Germinal center (tissue), 1 donor: Measurements from ENCODE around the gene NCK2.
A peak's percentile ranks its signal among the peaks of the same experiment; 100 is the strongest.

Experiments used
- DNase-seq: peaks from one replicate; pipeline ENCODE4 v3.0.0; 2012; ENCODE audit warnings: mixed read lengths, low spot score

The NCK2 gene

DNA sequence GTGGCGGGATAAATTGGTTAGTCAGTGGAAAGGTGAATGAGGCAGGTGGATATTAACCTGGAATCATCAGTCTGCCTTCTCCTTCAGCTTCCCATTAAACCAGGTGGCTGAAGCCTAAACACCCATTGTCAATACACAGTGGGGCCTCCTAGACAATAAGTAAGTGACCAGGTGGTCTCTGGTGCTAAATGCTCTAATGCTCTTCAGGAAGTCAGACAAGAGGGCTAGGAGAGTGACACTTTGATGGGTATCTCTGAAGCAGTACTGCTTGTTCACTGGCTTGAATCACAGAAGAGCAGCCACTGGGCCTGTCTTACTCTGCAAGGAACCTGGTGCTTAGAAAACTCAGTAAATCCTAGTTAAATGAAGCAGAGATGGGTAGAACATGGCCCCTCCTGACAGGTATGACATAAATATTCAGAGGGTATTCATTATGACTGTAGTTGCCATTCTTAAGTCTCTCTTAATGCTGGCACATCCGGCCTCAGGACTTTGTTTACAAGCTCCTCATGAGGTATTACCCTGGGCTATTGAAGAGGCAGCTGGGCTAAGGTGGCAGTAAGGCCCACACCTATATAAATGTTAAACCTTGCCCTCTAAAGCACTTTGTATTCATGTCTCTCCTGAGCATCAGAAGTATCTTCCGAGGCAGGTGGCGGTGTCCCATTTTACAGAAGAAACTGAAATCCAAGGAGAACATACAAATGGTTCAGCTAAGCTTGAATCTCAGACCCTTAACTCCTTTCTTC, 104.9 kb downstream of the NCK2 start:
- DNase-seq = no peak

DNA sequence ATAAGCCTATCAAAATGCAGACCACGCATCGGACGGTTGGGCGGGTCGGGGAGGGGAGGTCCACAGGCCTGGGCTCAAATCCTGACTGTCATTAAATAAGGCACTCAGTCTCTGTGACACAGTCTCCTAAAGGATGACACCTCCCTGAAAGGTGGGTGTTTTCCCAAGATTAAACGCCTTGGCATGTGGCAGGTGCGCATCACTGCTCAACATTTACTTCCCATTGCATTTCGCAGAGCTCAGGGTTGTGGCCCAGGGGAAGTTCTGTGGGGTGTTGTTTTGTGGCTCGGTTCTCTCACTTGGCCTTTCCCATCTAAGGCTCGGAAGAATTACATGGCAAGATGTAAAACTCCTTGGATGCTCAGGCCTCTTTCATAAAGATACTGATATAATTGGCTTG, 107.4 kb downstream of the NCK2 start:
- DNase-seq = no peak

DNA sequence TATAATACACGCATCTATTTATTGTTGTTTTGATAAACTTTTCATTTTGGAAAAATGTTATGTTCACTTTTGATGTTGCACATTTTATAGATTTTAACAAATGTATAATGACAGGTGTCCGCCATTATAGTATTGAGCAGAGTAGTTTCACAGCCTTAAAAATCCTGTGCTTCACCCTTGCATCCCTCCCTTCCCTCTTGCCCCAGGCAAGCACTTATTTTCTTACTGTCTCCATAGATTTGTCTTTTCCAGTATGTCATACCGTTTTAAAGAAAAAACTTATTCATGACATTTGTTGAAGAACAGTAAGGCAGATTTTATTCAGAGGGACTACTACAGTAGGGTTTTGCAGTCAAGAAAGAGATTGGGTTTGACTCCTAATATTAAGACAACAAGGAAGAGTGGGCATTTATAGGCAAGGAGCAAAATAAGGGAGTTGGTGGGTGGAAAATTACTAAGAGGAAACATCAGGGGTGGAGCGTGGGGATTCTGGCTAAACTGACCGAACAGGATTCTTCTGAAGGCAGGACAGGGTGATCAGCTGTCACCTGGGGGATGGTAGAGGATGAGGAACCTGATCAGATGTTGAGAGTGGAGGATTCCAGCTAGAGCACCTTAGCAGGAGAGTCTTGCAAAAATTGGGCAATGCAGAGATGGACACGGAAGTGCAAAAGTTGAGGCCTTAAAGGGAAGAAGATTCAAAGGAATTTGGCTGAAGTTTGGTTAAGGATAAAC, 108.8 kb downstream of the NCK2 start:
- DNase-seq = no peak

GRCh38 chr2:105854972-105855371, 110.3 kb downstream of the NCK2 start:
- no peak for DNase-seq

GRCh38 chr2:105856581-105856980, 111.9 kb downstream of the NCK2 start:
- no peak for DNase-seq

DNA sequence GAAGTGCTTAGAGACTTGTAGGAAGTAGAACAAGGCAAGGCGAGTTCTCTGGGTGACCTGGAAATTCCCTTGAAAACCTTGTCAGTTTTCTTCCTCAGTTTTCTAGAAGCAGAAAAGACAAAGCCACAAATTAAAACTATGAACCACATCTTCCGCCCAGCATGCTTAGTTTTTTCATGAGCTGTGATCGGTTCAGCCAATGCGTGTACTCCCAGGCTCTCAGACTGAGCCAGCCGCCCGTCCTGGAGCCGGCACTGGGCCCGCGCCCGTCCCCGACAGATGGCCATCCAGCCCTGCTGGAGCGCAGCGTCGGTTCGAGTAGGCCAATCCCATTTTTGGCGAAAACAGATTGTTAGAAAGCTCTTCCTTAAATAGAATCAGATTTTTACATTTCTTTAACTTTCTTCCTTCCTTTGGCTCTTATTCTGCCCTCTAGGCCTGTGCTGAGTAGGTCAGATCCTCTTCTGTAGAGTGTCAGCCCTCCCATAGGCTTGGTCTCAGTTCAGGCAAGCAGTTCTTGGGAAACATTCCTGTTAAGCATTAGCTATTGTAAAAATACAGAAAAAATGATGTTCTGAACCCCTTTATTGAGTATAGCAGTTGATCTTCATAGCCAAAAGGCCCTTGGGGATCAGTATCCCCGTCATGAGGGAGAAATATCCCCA, 112.5 kb downstream of the NCK2 start:
- no peak for DNase-seq

DNA sequence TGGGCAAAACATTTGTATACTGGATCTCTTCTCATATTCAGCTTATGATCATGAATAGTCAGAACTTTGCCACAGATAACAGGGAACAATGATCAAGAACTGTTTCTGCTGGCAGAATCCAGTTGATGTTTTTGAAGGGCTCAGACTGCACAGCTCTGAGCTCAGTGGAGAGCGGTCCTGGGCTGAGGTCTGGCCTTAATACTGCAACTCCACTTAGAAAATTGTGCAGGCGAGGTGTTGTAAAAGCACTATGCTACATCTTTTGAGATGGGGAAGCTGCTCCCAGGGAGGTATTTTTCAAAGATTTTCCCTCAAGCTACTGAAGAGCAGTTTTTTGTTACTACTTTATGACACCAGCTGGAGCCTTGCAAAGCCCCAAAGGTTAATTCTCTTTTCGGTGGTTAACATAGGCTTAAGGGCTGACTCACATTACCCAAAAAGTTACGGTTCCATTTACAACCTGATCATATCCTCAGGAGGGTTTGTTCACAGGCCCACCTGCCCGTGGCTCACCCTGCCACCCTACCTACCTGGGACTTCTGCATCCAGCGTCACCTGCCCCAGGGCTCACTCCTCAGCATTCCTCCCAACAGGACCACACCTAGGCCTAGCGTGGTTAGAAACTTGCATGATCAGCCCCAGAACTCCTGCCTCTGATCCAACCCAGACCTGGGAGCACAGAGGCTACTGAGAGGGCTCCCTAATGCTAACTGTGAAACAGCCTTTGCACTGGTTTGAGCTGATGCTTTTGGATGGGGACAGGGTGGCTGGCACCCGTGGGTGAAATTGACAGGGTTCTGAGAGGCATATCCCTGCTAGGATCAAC, 114.4 kb downstream of the NCK2 start:
- DNase-seq = no peak

DNA sequence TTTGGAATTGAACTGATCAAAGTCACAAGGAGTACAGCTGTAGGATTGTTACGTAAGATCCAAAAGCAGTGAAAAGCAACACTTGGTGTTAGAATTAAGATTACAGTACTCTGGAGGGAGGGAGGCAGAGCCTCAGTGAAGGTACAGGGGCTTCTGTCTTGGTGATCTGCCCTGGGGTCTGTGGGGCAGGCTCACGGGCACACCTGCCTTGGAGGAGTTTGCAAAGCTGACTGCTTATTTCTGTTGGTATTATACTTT, 114.9 kb downstream of the NCK2 start:
- no peak for DNase-seq

DNA sequence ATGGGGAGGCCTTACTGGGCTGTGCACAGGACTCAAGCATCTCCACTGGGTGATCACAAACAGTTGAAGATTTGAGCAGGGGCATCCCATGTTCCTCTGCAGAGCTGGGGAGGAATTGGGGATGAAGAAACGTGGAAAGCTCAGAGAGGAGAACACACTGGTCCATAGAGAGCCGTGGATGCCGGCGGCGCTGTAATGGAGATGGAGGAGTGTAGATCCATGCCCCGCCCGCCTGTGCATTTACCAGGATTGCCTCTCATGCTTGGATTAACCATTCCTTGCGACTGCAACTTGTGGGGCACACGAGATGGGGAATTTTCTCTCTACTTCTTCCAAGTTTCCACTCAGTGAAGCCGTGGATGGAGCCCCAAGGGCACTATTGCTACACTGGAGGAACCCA, 115.9 kb downstream of the NCK2 start:
- DNase-seq = no peak

GRCh38 chr2:105861200-105861599, 116.5 kb downstream of the NCK2 start:
- no peak for DNase-seq

- DNase-seq = no peak
Observed at GRCh38 chr2:105862843-105863242, 118.1 kb downstream of the NCK2 start.

- DNase-seq = no peak
Observed at GRCh38 chr2:105864262-105864661, 119.5 kb downstream of the NCK2 start.

DNA sequence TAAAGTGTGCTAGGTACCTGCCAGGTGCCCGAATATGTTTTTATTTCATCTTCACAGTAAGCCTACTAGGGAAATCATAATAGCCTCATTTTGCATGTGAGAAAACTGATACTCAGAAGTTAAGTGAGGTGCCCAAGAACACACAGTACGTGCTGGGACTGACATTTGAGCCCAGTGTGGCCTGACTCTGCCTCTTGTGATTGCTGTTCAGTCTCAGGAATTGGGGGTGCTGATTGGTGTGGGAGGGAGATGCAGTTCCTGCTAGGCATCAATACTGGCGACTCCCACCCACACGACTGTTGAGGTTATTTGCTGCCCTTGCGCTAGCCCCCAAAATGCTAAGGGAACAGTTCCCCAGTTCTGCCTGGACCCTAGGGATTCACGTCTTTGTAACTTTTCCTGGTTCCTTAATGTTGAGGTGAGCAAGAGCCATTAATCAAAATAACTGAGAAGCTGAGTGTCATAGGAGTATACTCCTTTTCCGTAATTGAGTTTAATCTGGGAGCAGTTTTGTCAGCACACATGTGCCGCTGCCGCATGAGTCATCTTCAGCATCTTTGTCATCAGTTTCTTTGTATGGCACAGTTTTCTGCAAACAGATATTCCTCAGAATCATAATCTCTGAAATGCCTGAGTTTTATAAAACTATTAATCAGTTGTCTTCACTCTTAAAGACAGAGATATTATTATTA, 120.7 kb downstream of the NCK2 start:
- no peak for DNase-seq

DNA sequence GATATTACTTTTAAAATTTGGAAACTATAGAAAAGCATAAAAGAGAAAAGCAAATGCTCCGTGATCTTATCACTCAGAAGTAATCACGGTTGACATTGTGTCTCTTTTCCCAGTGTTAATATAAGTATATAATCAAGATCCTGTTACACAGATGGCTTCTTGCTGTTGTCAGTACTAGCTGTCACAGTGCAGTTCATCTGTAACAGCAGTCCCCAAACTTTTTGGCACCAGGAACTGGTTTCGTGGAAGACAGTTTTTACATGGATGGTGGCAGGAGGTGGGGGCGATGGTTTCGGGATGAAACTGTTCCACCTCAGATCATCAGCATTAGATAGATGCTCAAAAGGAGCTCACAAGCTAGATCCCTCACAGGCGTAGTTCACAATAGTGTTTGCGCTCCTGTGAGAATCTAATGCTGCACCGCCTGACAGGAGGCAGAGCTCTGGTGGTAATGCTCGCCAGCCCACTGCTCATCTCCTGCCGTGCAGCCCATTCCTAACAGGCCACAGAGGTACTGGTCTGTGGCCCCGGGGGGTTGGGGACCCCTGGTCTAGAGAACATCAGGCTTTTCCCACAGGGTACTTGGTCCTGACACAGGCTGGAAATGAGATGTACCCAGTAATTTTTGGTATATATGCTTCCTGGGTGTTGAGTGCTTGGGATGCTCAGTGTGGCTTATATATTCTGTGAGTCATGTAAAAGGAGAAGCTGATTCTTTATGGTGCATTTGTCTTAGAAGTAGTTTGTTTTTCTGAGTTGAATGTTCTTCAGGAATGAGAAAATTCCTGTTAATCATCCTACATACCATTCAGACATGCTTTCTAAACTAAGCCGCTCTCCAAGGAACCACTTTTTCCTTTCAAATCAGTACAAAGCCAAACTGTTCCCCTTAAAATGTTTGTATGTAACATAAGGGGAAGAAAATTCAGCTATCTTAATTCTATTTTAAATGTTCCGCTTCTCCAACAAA, 121.8 kb downstream of the NCK2 start:
- DNase-seq = no peak

DNA sequence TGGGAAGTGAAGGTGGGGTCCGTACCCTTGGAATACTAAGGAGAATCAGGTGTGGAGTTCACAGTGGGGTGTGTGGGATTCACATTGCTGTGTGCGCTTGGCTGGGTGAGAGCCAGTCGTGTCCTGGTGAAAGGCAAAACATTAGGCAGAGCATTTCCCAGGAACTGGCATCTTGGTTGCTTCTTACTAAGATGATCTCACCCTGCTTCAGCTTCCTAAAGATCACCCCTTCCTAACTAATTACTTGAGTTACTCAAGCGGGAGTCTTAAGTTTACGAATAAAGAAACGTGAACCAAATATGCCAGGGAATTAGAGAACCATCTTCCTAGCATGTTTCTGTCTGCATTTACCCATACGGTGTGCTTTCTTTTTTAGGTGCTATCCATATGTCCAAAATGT, 122.9 kb downstream of the NCK2 start:
- no peak for DNase-seq

- no peak for DNase-seq
Observed at GRCh38 chr2:105868060-105868459, 123.3 kb downstream of the NCK2 start.

DNA sequence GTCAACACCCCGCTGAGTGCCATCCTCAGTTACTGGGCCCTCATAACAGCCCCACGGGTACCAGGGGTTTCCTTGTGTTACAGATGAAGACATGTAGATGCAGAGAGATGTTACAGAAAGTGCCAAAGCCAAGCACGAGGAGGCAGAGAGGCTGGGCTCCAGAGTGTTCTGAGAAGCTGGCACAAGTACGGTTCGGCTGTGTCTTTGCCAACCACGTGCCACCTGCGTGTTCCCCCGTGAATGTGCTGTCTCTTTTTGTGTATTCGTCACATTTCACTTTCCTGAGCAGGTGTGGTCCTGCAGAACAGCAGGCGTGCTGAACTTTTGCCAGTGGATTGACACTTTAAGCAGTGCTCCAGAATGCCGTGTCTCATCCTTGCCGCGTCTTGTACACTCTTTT, 124.6 kb downstream of the NCK2 start:
- no peak for DNase-seq

DNA sequence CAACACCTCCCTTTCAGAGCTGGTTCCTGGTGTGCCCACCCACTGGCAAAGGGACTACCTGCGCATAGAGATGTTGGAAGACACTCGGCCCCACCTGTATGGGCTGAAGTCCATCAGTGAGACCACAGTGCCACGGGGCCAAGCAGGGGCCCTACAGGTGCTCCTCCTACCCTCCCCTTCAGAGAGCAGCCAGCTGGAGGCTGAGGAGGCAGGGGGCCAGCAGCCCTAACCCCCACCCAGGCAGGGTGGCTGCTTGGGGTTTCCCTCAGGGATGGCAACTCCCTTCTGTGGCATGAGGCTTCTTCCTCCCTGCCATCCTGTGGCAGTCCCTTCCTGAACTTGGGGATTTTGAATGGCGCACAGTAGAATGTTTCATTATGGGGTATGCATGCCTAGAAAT, 125.3 kb downstream of the NCK2 start:
- no peak for DNase-seq

DNA sequence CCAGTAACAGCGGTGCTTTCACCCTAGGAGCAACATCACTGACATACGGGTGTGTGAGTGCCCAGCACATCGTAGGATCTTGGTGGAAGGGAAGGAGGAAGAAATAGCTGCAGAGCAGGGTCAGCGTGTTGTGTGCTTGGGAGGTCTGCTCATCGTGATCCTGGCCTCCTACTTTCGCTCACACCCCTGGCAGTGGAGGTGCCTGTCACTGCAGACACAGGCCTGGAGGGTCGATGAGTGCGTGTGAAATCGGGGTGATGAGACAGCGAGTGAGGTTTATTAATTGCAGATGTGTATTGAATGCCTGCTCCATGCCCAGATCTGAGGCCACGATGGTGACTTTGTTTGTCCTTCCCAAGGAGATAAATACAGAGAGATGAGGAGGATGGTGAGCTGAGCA, 126.1 kb downstream of the NCK2 start:
- no peak for DNase-seq

DNA sequence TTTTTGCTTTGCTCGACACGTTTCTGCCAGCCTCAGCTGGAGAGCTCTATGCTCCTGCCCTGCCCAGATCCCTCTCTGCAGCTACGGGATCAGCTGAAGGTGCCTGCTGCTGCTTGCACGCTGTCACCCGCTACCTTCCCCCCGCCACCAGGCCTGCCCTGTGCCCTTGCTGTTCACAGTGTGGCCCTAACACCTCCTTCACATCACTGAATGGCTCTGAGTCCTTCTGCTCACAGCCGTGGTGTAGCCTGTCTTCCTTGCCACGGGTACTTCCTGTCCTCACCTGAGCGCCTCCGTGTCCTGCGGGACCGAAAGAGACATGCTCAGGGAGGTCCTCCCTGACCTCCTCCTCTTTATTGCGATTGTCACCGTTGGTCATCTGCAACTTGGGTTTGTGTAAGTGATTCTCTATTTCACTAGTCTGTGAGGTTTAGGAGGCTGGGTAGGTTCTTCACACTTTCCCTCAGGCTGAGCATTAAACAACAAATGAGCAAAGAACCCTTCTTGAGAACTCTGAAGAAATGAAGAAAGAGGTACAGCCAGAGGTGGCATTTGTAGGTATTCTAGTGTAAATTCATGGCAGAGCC, 127.5 kb downstream of the NCK2 start:
- peak; percentile 30 for DNase-seq
